Activated CD4-positive, alpha-beta T cell treated with anti-CD3 and anti-CD28 coated beads, Interleukin-2, amount 50 U/mL, for 24 hours (primary cell): ENCODE measurements around the gene ADGRG7.
"Not testable (repeated sequence)": the region's sequence is repeated elsewhere in the genome, so short reads cannot be mapped to it uniquely, and the experiment has no call there.

Source experiments
- DNase-seq, 2 donors: peaks; one replicate each; pipeline ENCODE4 v3.0.0-alpha.2; 2020; ENCODE audit warnings: low read depth in 1 of 2, low spot score in 1 of 2

The ADGRG7 gene

GRCh38 chr3:100641471-100642032 lies 32.2 kb downstream of the ADGRG7 start:
- DNase-seq = no peak

- DNase-seq = no peak
These were observed 36.5 kb downstream of the ADGRG7 start for GRCh38 chr3:100645913-100646312.

DNA sequence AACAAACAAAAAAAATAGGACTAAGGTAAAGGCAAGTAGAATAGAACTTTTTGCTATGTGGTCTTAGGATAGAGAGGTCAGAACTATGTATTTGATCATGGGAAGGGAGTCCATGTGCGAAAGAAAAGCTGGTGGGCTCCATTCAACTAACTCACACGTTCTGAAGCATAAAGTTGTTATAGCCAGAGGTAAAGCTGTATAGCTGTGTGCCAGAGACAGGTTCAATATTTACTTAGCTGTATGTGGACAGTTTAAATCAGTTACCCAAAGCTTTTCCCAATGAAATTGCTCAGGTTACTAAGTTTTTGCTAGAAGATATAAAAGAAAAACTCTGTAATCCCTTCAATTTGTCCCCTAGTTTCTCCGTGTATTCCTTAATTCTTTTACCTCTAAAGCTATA lies 37.8 kb downstream of the ADGRG7 start:
- no peak for DNase-seq

DNA sequence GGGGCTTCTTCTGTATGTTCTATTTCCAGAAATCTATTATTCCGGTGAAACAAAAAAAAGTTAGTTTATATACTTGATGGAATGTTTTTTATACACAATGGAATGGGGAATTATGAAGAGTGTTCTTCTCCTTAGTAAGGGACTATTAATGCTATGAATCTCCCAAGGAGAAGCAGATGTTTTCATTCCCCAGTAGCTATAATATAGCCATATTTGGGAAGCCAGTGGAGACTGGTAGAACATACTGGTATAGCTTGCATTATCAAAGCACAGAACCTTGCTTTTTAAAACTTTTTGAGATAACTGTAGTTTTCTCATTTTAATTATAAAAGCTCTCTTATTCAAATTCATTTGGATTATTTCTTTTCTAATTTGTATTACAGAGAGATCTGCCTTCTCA lies 38.3 kb downstream of the ADGRG7 start:
- DNase-seq = no peak

DNA sequence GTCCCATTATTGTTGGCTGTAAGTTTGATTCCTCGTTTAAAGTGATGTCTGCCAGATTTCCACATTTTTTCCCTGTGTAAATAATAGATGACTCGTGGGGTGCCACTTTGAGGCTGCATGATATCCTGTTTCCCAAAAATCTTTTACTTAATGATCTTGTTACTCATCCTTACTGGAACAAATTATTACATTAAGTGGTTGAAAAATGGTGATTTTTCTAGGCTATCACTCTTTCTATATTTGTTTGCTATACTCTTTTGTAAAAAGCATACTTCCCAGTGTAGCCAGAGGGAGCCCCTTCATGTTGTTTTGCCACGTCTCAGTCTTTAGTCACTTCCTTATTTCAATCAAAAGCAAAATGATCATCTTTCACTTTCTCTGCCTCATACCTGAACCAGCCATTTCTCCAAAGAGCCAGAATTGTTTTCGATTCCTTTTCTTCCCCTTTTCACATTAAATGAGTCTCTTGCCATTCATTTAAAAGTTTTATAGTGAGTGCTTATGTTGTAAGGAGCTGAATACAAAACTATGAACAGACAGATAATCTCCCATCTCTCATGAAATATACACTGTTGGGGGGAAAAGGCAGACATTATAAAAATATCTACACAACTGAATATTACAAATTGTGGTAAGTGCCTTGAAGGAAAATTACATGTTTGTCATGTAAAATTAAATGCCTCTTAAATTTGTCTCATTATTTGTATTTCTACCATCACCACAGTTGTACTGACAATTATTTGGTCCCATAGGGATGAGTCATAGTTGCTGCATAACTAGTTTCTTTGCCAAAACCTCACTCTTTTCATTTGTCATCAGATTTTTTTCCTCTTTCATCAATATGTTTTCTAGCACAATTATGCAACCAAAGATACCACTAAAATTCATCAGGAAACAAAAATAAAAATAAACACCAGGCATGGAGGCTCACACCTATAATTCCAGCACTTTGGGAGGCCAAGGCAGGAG lies 41.5 kb downstream of the ADGRG7 start:
- no peak for DNase-seq

- no peak for DNase-seq
These were observed 44.3 kb downstream of the ADGRG7 start for GRCh38 chr3:100653604-100654294.

DNA sequence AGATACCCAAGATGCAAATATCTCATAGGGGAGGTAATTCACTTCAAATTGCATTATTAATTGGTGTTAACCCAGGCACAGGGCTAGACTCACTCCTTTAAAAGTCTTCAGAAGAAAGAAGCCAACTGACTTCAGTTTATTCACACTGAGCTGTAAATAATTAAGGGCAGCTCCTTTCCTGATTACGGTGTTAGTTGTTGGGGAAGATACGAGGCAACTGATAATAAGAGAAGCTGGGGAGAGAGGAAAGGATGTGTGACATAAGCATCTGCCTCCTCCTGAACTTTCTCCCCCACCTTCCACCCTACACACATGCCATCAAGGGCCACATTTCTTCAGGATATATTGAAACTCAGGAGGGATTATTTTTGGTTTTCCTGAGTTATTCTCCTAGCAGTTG lies 47.5 kb downstream of the ADGRG7 start:
- DNase-seq = no peak

- DNase-seq = not testable (repeated sequence)
These were observed 51.9 kb downstream of the ADGRG7 start for GRCh38 chr3:100661294-100661693.

DNA sequence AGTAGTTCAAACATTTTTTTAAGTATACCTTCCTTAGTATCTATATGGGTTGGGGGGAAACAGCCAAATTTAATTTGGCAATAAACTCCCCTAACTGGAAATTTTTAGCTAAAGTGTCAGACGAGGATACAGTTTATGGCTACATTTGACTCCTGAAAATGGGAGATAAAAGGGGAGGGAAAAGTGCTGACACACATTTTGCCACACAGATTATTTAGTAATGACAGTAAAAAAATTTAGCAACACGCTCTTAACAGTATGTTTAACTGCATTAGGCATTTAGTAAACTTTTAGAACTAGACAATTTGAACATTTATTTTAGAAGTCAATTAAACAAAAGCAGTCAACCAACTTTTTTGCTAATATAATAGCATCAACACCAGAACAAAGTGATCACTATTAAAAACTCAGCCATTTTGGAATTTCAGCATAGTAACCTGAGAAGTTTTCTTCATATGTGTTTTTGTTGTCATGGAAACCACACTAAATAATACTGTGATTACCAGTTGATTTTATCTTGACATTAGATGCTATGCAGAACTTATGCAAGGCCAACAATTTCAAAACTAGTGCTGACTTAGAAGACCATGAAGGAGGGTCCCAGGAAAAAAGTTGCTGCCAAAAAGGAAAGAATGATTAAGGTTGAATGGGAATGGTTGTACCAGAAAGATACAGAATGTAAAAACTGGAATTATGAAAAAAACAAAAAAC lies 52.9 kb downstream of the ADGRG7 start:
- DNase-seq = no peak

- DNase-seq = peak in 1 of 2 donors; percentile 16
These were observed 55.8 kb downstream of the ADGRG7 start for GRCh38 chr3:100665230-100665629.

DNA sequence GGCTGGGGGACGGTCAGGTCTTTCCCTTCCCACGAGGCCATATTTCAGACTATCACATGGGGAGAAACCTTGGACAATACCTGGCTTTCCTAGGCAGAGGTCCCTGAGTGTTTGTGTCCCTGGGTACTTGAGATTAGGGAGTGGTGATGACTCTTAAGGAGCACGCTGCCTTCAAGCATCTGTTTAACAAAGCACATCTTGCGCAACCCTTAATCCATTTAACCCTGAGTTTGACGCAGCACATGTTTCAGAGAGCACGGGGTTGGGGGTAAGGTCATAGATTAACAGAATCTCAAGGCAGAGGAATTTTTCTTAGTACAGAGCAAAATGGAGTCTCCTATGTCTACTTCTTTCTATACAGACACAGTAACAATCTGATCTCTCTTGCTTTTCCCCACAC lies 57.3 kb downstream of the ADGRG7 start:
- DNase-seq = not testable (repeated sequence)

GRCh38 chr3:100667316-100667715 lies 57.9 kb downstream of the ADGRG7 start:
- not testable (repeated sequence) for DNase-seq

DNA sequence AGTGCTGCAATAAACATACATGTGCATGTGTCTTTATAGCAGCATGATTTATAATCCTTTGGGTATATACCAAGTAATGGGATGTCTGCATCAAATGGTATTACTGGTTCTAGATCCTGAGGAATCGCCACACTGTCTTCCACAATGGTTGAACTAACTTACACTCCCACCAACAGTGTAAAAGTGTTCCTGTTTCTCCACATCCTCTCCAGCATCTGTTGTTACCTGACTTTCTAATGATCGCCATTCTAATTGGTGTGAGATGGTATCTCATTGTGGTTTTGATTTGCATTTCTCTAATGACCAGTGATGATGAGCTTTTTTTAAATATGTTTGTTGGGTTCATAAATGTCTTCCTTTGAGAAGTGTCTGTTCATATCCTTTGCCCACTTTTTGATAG lies 61.6 kb downstream of the ADGRG7 start:
- DNase-seq = not testable (repeated sequence)

- no peak for DNase-seq
These were observed 72.1 kb downstream of the ADGRG7 start for GRCh38 chr3:100681496-100681895.

DNA sequence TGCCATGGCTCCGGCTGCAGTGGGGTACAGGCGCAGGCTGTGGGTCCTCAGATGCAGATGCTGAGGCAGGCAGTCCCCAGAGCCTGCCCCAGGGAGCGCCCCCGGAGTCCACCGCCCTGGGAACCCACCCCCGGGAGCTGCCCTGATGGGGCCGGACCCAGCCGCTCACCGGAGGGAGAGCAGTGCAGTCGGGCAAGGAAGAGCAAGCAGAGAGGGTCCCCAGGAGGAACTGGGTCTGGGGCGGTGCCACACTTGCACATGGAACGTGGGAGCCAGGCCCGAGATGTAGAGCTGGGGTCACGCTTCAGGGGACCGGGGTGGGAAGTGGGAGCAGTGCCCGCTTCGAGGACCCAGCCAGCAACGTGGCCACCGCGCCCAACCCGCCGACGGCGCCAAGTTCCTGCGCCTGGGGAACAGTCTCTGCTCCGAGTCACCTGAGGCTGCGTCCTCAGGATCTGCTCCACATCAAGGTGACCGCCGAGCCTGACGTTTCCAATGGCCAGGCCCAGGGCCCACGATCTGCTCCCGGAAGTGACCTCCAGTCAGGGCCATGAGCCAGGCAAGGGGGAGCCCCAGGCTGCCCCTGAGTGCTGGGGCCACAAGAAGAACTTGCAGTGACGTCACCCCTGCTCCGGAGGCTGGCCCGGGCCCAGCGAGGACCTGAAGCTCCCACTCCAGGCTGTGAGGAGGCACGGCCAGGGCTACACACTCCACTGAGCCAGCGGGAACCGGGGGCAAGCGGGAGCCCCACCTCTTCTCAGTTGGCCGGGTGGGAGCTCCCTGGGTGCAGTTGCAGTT lies 72.9 kb downstream of the ADGRG7 start:
- DNase-seq = no peak

DNA sequence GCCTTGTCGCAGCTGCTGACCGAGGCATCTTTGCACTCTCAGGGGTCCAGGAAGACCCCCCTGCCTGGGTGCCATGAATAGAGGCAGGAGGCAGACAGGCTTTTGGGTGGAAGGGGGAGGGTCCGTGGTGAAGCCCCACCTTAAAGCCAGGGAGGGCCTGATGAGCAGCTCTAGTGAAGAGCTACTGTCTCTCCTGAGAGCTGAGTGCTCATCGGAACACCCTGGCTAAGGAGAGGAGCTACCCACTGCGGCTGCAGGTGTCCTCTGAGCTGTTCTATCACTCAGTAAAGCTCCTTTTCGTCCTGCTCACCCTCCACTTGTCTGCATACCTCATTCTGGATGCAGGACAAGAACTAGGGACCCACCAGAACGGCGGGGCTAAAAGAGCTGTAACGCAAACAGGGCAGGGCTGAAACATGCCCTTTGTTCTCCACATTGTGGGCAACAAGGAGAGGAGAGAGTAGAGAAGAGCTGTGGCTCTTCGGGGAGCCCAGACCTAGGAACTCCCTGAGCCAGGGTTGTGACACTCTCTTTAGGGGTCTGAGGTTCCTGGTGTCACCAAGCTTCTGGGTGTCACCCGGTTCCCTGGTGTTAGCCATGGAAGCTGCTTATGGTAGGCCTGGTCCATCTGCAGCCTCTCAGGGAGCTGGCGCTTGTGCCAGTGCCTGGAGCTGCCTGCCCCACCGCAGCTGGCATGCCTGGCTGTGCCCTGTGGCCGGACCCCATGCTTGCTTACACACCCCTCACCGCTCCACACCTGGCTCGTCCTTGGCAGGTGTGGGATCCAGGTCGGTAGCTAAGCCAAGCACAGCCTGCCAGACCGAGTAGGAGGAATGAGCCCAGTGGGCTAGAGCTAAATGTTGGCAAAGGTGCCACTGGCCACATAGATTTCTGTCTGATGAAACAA lies 73.7 kb downstream of the ADGRG7 start:
- DNase-seq = no peak

- no peak for DNase-seq
These were observed 83.8 kb downstream of the ADGRG7 start for GRCh38 chr3:100693225-100693624.

- no peak for DNase-seq
These were observed 86.3 kb downstream of the ADGRG7 start for GRCh38 chr3:100695696-100696095.

DNA sequence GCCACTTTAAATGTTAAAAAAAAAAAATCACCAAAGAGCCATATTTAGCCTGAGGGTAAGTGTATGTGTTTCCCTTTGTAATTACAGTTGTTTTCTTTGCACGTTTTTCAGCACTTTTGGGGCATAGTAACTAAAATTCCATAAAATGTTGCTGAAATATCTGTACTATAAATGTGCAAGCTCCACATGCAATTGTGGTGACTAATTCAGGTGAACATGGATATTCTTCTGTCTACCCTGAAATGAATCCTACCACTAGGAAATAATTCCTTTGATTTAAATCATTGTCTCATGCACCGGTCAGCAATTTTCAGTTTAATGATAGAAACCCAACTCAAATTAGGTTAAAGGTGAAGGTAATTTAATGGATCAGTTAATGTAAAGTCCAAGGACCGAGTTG lies 86.8 kb downstream of the ADGRG7 start:
- DNase-seq = no peak
